Liver (tissue), 9 donors: ENCODE results near the gene FUBP1. TPM values are rescaled to one million over a fixed set of nuclear protein-coding genes. Genes with fewer than 3 reads are reported as not detected.

Source experiments
- DNase-seq: peaks from one replicate; pipeline ENCODE4 v3.0.0-alpha.2; 2017; ENCODE audit warnings: low spot score
- H3K27ac ChIP-seq, 2 donors: one replicate each; pipeline ENCODE4 v1.7.0; 2013; ENCODE audit warnings: inconsistent platforms in 2 of 2, low read length in 2 of 2, control low read depth in 1 of 2, low read depth in 1 of 2, mild to moderate bottlenecking in 1 of 2
- H3K27me3 ChIP-seq, 4 donors: one replicate each; pipeline versions ENCODE4 v1.6.1 to v1.7.0; 2013; ENCODE audit warnings: low read length in 3 of 4, inconsistent platforms in 1 of 4, mild to moderate bottlenecking in 1 of 4, moderate library complexity in 1 of 4; ENCODE audit not compliant: control insufficient read depth in 4 of 4, insufficient read depth in 4 of 4
- H3K36me3 ChIP-seq, 4 donors: one replicate each; pipeline versions ENCODE4 v1.6.1 to v1.7.0; 2013; ENCODE audit warnings: low read length in 3 of 4, mild to moderate bottlenecking in 3 of 4, low read depth in 1 of 4, moderate library complexity in 1 of 4; ENCODE audit not compliant: control insufficient read depth in 4 of 4, insufficient read depth in 3 of 4
- H3K4me1 ChIP-seq, 4 donors: one replicate each; pipeline versions ENCODE4 v1.6.1 to v1.7.0; 2013; ENCODE audit warnings: low read length in 3 of 4, mild to moderate bottlenecking in 3 of 4, moderate library complexity in 1 of 4; ENCODE audit not compliant: control insufficient read depth in 4 of 4, insufficient read depth in 4 of 4
- H3K4me3 ChIP-seq, 3 donors: one replicate each; pipeline versions ENCODE4 v1.6.1 to v1.7.0; 2013; ENCODE audit warnings: low read length in 3 of 3, control low read depth in 1 of 3, low read depth in 1 of 3, mild to moderate bottlenecking in 1 of 3
- H3K9ac ChIP-seq, 2 donors: one replicate each; pipeline ENCODE4 v1.7.0; 2013; ENCODE audit warnings: low read length in 2 of 2, mild to moderate bottlenecking in 2 of 2, moderate library complexity in 2 of 2, control low read depth in 1 of 2, low read depth in 1 of 2
- H3K9me3 ChIP-seq, 4 donors: one replicate each; pipeline versions ENCODE4 v1.6.1 to v1.7.0; 2013; ENCODE audit warnings: low read length in 3 of 4; ENCODE audit not compliant: control insufficient read depth in 4 of 4
- EGR1 ChIP-seq, 2 donors: IDR thresholded peaks; 2 replicates each; pipeline ENCODE4 v1.6.1; 2016 to 2018; ENCODE audit warnings: antibody characterized with exemption in 2 of 2, low read depth in 2 of 2
- FOXA2 ChIP-seq: IDR thresholded peaks from 2 replicates; pipeline ENCODE4 v1.6.1; 2016; ENCODE audit warnings: antibody characterized with exemption
- GABPA ChIP-seq, 2 donors: IDR thresholded peaks in 1 of 2; conservative IDR thresholded peaks in 1 of 2; 2 replicates each; pipeline ENCODE4 v1.6.1; 2016; ENCODE audit warnings: antibody characterized with exemption in 2 of 2, mild to moderate bottlenecking in 1 of 2, moderate library complexity in 1 of 2
- HNF4A ChIP-seq, 2 donors: conservative IDR thresholded peaks; 2 replicates each; pipeline ENCODE4 v1.6.1; 2016; ENCODE audit warnings: antibody characterized with exemption in 2 of 2, mild to moderate bottlenecking in 2 of 2
- HNF4G ChIP-seq: IDR thresholded peaks from 2 replicates; pipeline ENCODE4 v1.6.1; 2016; ENCODE audit warnings: antibody characterized with exemption
- JUND ChIP-seq, 2 donors: IDR thresholded peaks; 2 replicates each; pipeline ENCODE4 v1.6.1; 2016; ENCODE audit warnings: antibody characterized with exemption in 2 of 2
- NR2F2 ChIP-seq: IDR thresholded peaks from 2 replicates; pipeline ENCODE4 v1.6.1; 2016; ENCODE audit warnings: antibody characterized with exemption
- RAD21 ChIP-seq, 2 donors: IDR thresholded peaks; 2 replicates each; pipeline ENCODE4 v1.6.1; 2016; ENCODE audit warnings: antibody characterized with exemption in 2 of 2, mild to moderate bottlenecking in 2 of 2
- RXRA ChIP-seq, 2 donors: IDR thresholded peaks; 2 replicates each; pipeline ENCODE4 v1.6.1; 2017 to 2018; ENCODE audit warnings: antibody characterized with exemption in 2 of 2, mild to moderate bottlenecking in 1 of 2
- SP1 ChIP-seq: IDR thresholded peaks from 2 replicates; pipeline ENCODE4 v1.6.1; 2018; ENCODE audit warnings: antibody characterized with exemption, mild to moderate bottlenecking
- TAF1 ChIP-seq: conservative IDR thresholded peaks from 2 replicates; pipeline ENCODE4 v1.6.1; 2016; ENCODE audit warnings: antibody characterized with exemption, mild to moderate bottlenecking
- YY1 ChIP-seq: IDR thresholded peaks from 2 replicates; pipeline ENCODE4 v1.6.1; 2016; ENCODE audit warnings: antibody characterized with exemption, mild to moderate bottlenecking
- ZBTB33 ChIP-seq: IDR thresholded peaks from 2 replicates; pipeline ENCODE4 v1.6.1; 2016; ENCODE audit warnings: antibody characterized with exemption
- WGBS: extraction: QIAGEN DNeasy Blood & Tissue Kit; methylation state at CpG from one replicate; pipeline ENCODE4 v1.1.7; 2013; 5-methylcytosine and 5-hydroxymethylcytosine counted together
- polyA plus RNA-seq, 2 donors: library from polyadenylated mRNA; stranded (reverse) in 1 of 2; unstranded in 1 of 2; fragments of 200-250 nt in 1 of 2; fragments of >200 nt in 1 of 2; fragmentation: Nextera tagmentation in 1 of 2; extraction: Ambion mirVana in 1 of 2; gene quantifications; one replicate each; pipeline versions ENCODE4 v1.2.1 to v1.2.3, GENCODE V29; 2013 to 2015
- total RNA-seq, 2 donors: library from RNA; depleted of rRNA; stranded (reverse); fragments of >200 nt; gene quantifications; one replicate each; pipeline ENCODE4 v1.2.3, GENCODE V29; 2014
- TF ChIP-seq, protein P1 (sequence below): IDR thresholded peaks from 2 replicates; pipeline ENCODE4 v1.6.1; 2016; ENCODE audit warnings: antibody characterized with exemption
- TF ChIP-seq, protein P2 (sequence below): fragments of 150-350 bp; IDR thresholded peaks from 2 replicates; pipeline ENCODE4 v1.5.1; 2017; ENCODE audit warnings: improper control_type of control experiment, low read depth, low read length; ENCODE audit not compliant: missing input control
- TF ChIP-seq, protein P3 (sequence below): IDR thresholded peaks from 2 replicates; pipeline ENCODE4 v1.6.1; 2016; ENCODE audit warnings: antibody characterized with exemption
- TF ChIP-seq, protein P4 (sequence below): IDR thresholded peaks from 2 replicates; pipeline ENCODE4 v1.6.1; 2016; ENCODE audit warnings: antibody characterized with exemption, mild to moderate bottlenecking
- donor health status: healthy.
- donor health status: healthy.
- donor health status: healthy.
- donor health status: healthy.
- donor health status: healthy.

Gene FUBP1
- total and polyA plus RNA-seq, 4 donors, result 16.3 to 97.4 (median 47.2) TPM

DNA sequence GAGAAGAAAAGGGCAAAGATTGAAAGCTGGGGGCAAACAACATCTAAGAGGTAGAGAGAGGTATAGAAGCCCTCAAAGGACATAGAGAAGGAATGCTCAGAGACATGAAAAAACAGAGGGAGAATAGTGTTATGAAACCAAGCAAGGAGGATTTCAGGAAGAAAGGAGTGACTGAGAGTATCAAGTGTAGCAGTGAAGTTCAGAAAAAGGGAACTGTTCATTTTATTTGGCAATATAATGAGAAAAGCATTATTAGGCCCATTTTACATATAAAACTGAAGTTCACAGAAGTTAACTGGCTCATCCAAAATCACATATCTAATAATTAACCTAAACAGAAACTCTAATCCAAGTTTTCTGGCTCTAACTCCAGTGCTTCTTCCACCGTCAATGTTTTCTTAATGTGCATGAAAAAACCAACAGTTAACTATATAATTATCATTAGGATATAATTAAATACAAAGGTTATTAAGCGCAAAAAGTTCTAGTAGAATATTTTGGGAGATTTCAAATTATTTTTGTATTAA, 72.8 kb downstream of the FUBP1 start:
- WGBS, result 66% methylated on average over 2 of the region's 2 CpGs
- no peaks in the 10 kb centered on the region for H3K9me3 ChIP-seq
- DNase-seq, result no peak
- H3K27ac ChIP-seq, result no peak overlapping the region
- H3K9ac ChIP-seq, result no peak overlapping the region
- peaks cover 0 to 3% (median 0%) of the 10 kb centered on the region in 4 donors for H3K4me1 ChIP-seq
- TF ChIP-seq FOXA2 (no peak), GABPA (IDR thresholded peaks at IDR 0.05 in 1 of 2, conservative IDR thresholded peaks at IDR 0.05 in 1 of 2) (no peak), EGR1 (IDR thresholded peaks at IDR 0.05; ENCODE audit: low read depth in 2 of 2) (no peak), NR2F2 (no peak), TAF1 (no peak), RXRA (IDR thresholded peaks at IDR 0.05) (no peak), HNF4A (conservative IDR thresholded peaks at IDR 0.05) (no peak), RAD21 (IDR thresholded peaks at IDR 0.05) (no peak), ZBTB33 (no peak), JUND (IDR thresholded peaks at IDR 0.05) (no peak), SP1 (no peak), HNF4G (no peak), YY1 (no peak)
- TF ChIP-seq, protein P1, sequence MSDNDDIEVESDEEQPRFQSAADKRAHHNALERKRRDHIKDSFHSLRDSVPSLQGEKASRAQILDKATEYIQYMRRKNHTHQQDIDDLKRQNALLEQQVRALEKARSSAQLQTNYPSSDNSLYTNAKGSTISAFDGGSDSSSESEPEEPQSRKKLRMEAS, result no peak
- TF ChIP-seq, protein P2, sequence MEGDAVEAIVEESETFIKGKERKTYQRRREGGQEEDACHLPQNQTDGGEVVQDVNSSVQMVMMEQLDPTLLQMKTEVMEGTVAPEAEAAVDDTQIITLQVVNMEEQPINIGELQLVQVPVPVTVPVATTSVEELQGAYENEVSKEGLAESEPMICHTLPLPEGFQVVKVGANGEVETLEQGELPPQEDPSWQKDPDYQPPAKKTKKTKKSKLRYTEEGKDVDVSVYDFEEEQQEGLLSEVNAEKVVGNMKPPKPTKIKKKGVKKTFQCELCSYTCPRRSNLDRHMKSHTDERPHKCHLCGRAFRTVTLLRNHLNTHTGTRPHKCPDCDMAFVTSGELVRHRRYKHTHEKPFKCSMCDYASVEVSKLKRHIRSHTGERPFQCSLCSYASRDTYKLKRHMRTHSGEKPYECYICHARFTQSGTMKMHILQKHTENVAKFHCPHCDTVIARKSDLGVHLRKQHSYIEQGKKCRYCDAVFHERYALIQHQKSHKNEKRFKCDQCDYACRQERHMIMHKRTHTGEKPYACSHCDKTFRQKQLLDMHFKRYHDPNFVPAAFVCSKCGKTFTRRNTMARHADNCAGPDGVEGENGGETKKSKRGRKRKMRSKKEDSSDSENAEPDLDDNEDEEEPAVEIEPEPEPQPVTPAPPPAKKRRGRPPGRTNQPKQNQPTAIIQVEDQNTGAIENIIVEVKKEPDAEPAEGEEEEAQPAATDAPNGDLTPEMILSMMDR, result no peak
- TF ChIP-seq, protein P3, sequence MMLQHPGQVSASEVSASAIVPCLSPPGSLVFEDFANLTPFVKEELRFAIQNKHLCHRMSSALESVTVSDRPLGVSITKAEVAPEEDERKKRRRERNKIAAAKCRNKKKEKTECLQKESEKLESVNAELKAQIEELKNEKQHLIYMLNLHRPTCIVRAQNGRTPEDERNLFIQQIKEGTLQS, result no peak
- TF ChIP-seq, protein P4, sequence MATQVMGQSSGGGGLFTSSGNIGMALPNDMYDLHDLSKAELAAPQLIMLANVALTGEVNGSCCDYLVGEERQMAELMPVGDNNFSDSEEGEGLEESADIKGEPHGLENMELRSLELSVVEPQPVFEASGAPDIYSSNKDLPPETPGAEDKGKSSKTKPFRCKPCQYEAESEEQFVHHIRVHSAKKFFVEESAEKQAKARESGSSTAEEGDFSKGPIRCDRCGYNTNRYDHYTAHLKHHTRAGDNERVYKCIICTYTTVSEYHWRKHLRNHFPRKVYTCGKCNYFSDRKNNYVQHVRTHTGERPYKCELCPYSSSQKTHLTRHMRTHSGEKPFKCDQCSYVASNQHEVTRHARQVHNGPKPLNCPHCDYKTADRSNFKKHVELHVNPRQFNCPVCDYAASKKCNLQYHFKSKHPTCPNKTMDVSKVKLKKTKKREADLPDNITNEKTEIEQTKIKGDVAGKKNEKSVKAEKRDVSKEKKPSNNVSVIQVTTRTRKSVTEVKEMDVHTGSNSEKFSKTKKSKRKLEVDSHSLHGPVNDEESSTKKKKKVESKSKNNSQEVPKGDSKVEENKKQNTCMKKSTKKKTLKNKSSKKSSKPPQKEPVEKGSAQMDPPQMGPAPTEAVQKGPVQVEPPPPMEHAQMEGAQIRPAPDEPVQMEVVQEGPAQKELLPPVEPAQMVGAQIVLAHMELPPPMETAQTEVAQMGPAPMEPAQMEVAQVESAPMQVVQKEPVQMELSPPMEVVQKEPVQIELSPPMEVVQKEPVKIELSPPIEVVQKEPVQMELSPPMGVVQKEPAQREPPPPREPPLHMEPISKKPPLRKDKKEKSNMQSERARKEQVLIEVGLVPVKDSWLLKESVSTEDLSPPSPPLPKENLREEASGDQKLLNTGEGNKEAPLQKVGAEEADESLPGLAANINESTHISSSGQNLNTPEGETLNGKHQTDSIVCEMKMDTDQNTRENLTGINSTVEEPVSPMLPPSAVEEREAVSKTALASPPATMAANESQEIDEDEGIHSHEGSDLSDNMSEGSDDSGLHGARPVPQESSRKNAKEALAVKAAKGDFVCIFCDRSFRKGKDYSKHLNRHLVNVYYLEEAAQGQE, result no peak
- no peak overlapping the region for H3K4me3 ChIP-seq
- no peaks in the 10 kb centered on the region for H3K36me3 ChIP-seq
- H3K27me3 ChIP-seq, result no peaks in the 10 kb centered on the region
